Vagina (tissue), 2 donors: ENCODE measurements around the gene ADGRA1.

Experiments used
- POLR2A ChIP-seq, 2 donors: fragments of 450-650 bp; IDR thresholded peaks; one replicate each; pipeline ENCODE4 v1.6.1; 2017; ENCODE audit warnings: antibody characterized with exemption in 2 of 2, mild to moderate bottlenecking in 2 of 2, moderate library complexity in 2 of 2
- POLR2AphosphoS5 ChIP-seq, 2 donors: sonication (generic); formaldehyde crosslinking; IDR thresholded peaks; one replicate each; pipeline ENCODE4 v1.9.0; 2017; ENCODE audit warnings: antibody characterized with exemption in 2 of 2, mild to moderate bottlenecking in 2 of 2, low read depth in 1 of 2; ENCODE audit not compliant: insufficient read depth in 1 of 2
- TF ChIP-seq, protein P1 (sequence below), 3 experiments: fragments of 450-650 bp in 2 of 3; fragments of 200-600 bp in 1 of 3; sonication (generic) in 1 of 3; IDR thresholded peaks; one replicate each; pipeline ENCODE4 v1.5.1; 2017 to 2019; ENCODE audit warnings: antibody characterized with exemption in 3 of 3, mild to moderate bottlenecking in 2 of 3, moderate library complexity in 2 of 3

DNA sequence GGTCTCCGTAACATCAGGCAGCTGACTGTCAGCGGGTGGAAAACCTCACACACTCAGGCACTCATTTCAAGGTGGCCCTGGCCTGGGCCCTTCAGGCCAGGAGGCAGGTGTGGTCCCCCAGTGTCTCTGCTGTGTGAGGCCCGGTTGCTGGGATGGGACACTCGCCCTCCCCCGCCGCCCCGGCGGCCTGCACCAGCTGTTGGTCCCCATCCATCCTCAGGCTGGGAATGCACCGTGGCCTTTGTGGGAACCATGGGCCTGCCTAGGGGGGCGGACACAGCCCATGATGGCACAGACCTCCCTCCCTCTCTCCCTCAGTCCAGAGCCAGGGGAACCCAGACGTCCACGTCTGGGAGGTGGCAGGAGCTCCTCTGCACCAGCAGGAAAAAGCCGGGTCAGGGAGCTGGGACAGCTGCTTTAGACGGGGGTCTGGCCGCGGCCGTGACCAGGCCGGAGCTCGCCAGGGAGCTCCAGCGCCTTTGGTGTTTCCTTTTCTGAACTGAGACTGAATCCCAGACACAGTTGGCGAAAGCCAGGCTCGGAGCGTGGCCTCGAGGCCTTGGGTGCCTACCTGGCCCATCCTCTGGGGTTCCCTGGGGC is 15.7 kb downstream of the ADGRA1 start:
- TF ChIP-seq, protein P1, sequence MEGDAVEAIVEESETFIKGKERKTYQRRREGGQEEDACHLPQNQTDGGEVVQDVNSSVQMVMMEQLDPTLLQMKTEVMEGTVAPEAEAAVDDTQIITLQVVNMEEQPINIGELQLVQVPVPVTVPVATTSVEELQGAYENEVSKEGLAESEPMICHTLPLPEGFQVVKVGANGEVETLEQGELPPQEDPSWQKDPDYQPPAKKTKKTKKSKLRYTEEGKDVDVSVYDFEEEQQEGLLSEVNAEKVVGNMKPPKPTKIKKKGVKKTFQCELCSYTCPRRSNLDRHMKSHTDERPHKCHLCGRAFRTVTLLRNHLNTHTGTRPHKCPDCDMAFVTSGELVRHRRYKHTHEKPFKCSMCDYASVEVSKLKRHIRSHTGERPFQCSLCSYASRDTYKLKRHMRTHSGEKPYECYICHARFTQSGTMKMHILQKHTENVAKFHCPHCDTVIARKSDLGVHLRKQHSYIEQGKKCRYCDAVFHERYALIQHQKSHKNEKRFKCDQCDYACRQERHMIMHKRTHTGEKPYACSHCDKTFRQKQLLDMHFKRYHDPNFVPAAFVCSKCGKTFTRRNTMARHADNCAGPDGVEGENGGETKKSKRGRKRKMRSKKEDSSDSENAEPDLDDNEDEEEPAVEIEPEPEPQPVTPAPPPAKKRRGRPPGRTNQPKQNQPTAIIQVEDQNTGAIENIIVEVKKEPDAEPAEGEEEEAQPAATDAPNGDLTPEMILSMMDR (IDR thresholded peaks at IDR 0.05): no peak
- TF ChIP-seq POLR2A (IDR thresholded peaks at IDR 0.05) (no peak), POLR2AphosphoS5 (IDR thresholded peaks at IDR 0.05; ENCODE audit: insufficient read depth in 1 of 2, low read depth in 1 of 2) (no peak)
